Measurements from ENCODE around the gene GPR17.

DNA sequence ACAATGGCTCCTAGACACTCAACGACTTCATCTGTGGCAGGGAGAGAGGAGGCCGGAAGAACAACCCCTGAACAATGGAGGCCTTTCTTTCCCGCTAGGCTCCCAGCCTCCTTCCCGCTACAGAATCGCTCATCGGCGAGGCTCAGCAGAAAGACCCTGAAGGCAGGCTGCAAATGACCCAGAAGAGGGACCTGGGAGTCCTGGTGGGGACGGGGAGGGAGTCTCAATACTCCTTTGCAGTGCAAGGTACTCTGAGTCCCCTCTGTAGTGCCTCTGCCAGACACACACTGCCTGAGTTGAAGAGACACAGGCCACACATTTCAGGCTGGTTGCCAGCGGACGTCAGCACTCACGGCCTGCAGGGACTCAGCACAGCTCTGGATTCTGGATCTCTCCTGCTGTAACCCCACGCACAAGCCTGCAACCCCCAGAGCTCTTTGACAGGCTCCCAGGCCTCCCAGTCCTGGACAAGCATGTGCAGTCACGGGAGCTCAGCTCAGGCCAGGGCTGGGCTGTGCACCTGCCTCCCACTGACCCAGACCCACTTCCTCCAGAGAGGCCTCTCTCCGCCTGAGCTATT, 6.1 kb downstream of the GPR17 start:
- TF ChIP-seq POLR2A (IDR thresholded peaks at IDR 0.05; ENCODE audit: low read depth, low read length): no peak
- no peak for TF ChIP-seq POLR2AphosphoS5 (IDR thresholded peaks at IDR 0.05; ENCODE audit: low read depth, low read length)
- TF ChIP-seq TAF1 (IDR thresholded peaks at IDR 0.05; ENCODE audit: borderline replicate concordance, low read depth, low read length): no peak
